Stimulated activated CD8-positive, alpha-beta memory T cell treated with anti-CD3 and anti-CD28 coated beads, Interleukin-15, amount 100 ng/mL, for 1 hour (primary cell): ENCODE results near the gene SYF2.
"Not testable (repeated sequence)": the region's sequence is repeated elsewhere in the genome, so short reads cannot be mapped to it uniquely, and the experiment has no call there.

Source experiments
- DNase-seq: peaks from one replicate; pipeline ENCODE4 v3.0.0-alpha.2; 2020; ENCODE audit warnings: low read depth

SYF2 gene

DNA sequence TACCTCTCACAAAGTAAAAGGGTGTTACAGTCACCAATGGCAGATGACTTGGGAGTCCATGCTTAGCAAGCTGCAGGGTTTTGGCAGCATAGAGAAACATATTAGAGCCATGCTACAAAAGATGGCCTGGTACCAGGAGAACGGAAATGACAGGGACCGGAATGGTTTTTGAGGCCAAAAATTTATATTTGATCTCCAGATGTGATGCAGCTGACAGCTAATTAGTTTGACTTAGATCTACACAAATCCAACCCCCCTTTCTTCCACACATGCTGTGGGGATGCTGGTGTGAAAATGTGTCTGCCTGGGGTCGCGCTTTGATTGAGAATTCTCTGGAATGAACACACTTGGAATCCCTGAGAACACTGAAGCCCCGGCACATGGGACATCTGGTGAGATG is 26.5 kb downstream of the SYF2 start:
- DNase-seq: no peak

DNA sequence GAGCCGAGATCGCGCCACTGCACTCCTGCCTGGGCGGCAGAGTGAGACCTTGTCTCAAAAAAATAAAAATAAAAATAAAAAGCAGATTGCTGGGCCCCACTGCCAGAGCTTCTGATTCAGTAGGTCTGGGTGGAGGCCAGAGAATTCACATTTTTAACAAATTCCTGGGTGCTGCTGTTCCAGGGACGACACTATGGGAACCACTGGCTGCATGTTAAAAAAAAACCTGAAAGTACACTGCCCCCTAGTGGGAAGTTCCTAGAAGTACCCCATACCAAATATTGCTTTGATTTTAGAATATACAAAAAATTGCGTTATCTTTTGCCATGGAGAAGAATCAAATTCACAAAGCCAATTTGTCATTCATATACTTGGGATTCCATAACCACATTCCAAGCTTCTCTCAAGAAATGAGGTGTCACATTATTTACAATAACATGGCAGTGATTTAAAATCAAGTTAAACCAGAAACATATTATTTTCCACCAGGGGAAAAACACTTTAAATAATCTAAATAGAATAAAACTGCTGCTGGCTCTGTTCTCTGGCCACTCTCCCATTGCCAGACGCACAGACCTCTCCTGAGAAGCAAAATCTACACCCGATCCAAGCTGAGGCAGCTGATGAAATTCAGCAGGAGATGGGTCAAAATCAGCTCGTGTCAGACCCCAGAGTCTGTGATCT is 27.4 kb downstream of the SYF2 start:
- no peak for DNase-seq

DNA sequence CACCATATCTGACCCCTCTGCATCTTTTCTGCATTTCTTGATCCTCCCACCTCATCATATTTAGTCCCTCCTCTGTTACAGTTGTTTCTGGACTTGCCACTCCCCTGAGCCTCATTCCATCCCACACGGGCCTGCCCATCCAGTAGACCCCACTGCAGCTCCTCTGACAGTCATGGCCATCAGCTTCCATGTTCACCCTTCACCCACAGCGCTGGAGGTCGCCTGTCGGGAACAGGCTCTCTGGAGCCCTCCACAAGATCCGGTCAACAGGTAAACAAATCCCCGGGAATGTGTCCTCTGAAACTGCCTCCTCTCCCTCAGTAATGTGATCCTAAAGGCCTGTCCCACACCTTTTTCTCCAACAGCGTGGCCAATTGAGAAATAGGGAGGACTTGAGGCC is 31.3 kb downstream of the SYF2 start:
- DNase-seq: no peak

DNA sequence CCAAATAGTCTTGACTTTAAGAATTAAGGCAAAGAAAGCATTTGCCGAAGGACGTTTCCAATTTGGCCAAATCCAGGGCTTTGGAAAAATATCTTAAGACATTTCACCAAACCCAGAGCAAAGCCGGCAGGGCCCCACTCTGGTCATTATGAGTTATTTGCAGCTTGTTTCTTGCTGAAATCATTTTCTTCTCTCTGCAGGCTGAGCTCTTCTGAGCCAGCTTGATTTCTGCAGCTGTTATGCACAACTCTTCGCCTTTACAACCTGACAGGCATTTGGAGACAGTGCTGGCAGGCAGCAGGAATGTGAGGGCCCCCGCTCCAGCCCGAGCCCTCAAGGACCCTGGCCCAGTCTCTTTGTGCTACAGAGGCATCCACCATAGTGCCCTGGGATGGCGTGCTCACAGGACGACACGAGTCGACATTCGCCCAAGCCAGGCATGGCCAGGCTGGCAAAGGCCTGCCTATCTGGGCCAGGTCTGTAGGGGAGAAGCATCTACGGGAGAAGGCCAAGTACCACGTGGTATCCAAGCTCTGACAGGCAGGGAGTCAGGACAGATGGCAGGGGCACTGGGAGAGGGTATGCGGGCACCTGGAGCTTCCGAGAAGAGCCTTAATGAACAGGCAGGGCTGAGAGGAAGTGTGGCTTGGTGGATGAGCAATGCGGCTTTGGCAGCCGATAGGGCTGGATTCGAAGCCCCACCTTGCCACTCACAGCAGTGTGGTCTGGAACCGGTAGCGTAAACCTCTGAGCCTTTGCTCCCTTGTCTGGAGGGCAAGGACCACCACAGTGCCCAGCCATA is 32.3 kb downstream of the SYF2 start:
- no peak for DNase-seq

DNA sequence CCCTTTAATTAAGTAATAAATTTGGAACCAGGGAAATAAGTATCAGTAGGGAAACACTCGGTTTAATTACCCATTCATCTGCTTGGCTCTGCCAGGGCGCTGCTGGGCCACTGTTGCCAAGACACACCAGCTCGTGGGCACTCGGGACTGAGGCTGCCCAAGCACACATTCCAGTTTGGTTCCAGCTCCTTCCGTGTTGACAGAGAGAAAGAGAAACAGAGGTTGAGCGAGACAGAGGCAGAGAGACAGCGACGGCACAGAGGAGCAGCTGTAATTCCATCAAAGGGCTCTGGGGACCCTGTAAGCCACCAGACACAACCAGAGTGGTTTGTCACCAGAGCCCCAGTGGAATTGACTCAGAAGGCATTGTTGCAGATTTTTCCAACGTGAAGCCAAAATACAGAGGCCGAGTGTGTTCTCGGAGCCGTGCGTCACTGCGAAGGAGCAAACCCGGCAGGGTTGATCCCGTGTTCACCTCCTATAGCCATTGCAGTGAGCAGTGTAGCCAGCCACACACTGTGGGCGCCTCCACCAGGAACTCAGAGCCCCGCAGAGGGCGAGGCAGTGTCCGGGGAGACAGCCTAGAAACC is 33.5 kb downstream of the SYF2 start:
- DNase-seq: no peak

DNA sequence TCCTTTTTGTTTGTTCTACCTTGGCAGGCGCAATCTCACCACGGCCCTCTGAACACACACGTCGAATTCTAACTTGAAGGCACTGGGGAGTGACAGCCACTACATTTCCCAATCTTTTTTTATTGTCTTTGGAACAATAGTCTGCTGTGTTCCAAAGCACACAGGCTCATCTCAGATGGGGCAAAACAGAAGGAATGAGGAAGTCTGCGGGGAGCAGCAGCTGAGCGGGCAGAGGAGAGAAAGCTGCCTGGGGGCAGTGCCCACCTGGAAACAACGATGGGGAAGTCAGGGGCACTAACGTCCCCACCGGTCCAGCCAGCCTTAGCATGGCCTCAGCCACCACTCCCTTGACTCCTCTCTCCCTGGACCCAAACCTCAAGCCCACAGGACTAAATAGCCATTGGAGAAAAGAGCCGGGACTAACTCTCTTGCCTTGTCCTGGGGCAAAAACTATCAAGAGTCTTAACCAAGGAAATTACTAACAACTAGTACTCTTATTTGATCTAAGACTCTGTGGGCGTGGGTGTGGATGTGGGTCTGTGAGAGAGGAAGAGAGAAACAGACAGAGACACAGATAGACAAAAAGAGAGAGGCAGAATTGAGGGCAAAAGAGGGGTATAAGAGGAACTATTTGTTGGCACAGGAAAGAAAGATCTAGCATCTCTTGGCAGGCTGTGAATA is 34.2 kb downstream of the SYF2 start:
- no peak for DNase-seq

DNA sequence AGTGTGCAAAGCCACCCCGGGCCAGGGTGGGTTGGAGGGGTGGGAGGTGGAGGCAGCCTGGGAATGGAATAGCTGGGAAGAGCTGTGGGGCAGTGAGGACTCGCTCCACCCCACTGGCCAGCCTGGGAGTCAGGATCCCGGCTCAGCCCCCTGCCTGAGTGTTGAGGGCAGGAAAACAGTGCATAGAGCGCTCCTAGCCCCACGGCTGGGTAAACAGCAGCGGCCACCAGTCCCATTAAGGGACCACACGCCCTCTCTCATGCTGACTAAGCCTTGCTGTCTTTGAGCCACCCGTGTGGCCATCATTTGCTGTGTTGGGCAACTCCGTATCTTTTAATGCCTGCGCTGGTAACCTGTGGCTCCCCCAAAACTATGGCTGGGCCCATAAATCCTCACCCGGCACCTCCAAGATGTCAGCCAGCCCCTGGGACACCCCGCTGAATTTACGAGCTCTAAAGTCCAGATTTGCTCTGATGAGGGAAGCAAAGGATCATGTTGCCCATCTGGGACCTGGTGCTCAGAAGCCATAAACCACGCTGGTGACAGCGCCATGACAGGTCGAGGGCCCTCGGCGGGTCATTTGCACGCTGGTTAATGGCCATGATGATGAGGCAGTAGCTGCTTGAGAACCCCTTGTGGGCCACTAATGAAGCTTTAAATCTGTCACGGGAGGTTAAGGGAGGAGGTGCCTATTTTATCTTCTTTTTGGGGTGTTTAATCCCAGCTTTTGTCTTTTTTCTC is 34.9 kb downstream of the SYF2 start:
- no peak for DNase-seq

DNA sequence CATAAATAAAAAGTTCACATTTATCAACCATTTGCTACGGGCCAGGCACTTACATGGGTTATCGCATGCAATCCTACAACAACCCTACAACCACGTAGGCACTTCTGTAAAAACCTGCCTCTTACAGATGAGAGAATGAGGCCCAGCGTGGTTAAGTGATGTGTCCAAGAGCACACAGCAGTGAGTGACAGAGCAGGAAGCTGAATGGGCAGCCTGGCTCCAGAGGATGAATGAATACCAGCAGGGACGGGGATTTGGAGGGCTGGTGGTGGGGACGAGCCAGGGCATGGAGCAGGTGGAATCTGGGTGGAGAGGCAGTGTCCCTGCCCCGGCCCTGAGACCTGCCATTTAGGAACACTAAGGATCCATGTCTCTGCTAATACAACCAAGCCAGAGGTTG is 35.5 kb downstream of the SYF2 start:
- DNase-seq: no peak

DNA sequence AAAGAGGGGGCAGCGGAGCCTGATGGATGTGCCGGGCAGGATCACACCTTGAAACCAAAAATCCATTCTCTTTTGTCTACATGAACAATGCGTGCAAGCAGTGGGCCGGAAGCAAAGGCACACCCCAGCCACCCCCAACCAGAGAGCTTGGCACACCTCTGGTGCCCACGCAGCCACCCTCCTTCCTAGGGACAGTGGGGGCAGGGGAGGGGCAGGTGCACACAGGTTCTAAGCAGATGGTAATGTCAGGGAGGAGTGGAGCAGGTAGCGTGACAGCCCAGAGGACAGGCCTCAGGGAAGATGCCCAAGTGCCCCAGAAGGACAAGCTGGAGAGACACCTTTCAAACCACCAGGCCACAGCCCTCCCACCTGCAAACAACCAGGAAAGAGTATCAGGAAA is 36.5 kb downstream of the SYF2 start:
- DNase-seq: no peak

DNA sequence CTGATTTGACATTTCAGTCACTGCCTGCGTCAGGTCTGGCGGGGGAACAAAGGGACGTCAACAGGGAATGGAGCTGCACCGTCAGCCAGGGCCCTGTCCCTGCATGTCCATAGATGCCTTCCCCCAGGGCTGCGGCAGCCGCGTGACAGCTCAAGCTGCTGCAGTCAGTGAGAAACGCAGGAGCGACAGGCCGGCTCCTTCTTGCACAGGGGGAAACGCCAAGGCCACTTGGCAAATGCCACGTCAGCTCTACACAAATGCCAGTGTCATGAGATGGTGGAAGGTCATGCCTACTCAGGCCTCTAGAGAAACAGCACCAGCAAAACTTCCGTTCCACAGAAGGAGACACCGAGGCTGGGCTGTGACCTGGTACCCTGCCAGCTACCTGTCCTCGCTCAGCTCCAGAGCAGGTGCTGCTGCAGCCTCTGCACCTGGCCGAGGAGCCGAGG is 37.7 kb downstream of the SYF2 start:
- DNase-seq: no peak

DNA sequence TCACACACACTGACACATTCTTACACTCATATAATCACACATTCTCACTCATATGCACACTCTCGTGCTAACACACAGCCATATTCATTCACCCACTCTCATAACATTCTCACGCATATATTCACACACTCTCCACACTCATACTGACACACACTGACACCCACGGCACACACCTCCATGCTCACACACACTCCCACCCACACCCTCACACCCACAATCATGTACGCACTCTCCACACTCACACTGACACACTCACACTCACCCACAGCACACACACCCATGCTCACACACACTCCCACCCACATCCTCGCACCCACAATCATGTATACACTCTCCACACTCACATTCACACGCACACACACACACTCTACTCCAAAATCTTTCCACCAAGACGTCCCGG is 38.2 kb downstream of the SYF2 start:
- no peak for DNase-seq

DNA sequence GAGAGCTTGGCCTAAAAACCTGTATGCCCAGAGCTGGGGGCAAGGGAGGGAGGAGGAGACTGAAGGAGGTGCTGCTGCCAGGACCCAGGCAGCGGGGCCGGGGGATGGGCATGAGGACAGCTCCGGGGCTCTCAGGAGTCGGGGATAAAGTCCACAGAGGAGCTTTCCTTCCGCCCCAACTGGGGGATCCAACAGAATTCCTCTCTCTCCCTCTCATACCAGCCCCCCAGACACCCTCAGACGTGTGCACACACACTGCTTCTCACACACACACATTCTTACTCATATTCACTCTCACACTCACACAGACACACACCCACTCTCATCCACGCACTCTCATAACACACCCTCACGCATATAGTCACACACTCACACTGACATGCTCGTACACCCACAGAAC is 39.1 kb downstream of the SYF2 start:
- DNase-seq: no peak

DNA sequence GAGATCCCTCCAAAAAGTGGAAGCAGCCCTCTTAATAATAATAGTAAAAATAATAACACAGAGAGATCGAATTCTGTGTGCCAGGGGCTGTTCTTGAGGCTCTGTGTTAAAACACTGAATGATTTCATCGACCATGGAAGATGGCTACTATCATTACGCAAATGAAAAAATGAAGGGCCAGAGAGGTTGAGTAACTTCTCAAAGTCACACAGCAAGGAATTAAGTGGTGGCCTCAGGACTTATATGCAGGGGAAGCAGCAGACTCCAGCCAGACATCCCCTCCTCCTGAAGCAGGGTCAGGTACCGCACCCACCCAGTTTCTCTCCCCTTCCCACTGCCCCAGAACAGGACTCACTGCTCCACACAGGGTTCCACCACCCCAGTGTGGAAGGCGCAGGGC is 40.1 kb downstream of the SYF2 start:
- no peak for DNase-seq

DNA sequence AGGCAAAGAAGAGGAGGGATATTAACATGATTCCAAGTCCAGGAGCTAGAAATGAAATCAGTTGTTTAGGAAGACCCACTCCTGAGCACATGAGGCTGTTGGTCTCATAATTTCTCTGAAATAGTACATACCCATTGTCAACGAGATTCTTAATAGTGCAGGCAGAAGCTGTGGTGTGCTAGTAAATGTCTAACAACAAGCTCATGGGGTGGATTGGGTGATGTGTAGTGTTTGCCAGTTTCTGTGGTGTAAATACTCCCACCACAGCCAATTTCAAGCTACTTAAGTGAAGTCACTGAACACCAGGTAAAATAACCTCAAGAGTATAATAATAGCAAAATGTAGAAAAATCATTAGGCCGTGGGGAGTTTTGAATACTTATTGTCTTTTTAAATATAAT is 42.0 kb downstream of the SYF2 start:
- DNase-seq: no peak

DNA sequence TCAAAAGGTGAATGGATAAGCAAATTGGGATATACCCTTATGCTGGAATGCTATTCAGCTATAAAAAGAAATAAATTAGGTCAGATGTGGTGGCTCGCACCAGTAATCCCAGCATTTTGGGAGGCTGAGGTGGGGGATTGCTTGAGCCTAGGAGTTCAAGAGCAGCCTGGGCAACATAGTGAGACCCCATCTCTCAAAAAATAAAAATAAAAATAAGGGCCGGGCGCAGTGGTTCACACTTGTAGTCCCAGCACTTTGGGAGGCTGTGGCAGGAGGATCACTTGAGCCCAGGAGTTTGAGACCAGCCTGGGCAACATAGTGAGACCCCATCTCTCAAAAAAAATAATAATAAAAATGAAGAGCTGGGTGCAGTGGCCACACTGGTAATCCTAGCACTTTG is 44.4 kb downstream of the SYF2 start:
- not testable (repeated sequence) for DNase-seq

DNA sequence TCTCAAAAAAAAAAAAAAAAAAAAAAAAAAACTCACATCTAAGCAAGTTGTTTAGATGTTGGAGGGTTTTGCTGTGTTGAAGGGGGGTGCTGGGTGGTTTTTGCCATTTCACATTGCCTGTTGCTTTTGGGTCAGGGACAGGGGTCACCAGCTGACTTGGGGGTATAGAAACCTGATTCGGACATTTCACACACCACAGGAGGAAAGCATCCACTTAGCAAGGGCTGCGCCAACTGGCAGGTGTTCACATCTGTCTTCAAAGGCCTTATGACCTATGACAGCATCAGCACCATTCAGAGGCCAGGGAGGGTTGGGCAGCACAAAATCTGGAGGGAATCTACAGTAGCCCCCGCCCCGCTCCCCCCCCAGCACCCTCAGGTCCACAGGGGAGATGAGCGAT is 45.2 kb downstream of the SYF2 start:
- DNase-seq: no peak

DNA sequence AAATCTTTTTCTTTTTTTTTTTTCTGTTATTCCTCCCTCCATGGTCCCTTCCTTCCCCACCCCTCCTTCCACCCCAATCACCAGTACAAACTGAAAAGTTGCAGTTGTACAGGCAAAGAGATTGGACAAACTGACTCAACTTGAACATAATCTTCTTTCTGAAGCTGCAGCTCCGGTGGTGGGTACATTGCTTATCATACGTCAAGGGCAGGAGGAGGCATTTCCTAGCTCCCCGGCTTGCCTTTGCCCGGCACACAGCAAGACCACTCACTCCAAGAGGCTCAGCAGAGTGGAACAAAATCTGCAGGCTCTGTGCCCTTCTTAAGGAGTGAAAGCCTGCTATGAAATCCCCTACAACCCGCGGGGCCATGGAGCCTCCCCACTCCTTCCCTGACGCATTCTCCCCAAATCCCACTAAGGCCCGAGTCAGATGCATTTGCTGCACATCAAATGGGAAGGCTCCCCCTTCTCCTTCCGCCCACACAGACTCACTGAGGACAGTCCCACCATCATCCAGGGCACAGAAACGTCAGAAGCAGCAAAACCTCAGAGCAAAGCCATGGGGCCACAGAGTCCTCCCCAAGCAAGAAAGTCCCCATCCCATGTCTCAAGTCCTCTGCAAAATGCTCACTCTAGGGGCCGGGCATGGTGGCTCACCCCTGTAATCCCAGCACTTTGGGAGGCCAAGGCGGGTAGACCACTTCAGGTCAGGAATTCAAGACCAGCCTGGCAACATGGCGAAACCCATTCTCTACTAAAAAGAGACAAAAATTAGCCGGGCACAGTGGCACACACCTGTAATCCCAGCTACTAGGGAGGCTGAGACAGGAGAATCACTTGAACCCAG is 45.9 kb downstream of the SYF2 start:
- no peak for DNase-seq

DNA sequence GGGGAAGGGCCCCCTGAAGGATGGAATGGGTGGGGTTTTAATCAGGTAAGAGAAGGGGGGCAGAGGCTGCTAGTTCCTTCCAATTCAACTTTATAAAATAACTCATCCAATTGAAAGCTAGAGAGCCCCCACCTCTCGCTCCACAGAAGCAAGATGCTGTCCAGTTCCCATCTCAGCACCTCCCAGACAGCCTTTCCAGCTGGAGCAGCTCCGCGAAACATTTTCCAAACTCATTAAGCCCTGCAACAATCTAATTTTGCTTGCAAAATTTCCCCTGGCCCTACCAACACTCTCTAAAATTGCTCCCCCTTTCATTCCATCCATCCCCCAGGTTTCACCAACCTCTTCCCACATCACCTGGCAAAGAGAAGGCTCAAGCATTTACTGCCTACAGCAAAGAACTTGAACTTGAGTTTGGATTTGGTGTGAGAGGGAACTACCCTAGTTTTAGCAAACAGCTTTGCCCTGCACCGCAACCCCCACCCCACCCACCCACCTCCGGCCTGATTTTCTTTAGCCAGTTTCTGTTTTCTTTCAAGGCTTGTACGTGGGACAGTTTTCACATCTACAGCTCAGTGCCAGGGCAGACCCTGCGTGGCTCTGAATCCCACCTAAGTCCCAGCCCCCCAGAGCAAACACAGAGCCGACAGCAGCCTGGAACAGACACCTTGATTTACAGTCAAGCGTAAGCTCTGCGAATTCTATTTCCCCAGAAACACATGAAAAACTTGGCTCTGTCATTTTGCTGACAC is 46.7 kb downstream of the SYF2 start:
- no peak for DNase-seq

DNA sequence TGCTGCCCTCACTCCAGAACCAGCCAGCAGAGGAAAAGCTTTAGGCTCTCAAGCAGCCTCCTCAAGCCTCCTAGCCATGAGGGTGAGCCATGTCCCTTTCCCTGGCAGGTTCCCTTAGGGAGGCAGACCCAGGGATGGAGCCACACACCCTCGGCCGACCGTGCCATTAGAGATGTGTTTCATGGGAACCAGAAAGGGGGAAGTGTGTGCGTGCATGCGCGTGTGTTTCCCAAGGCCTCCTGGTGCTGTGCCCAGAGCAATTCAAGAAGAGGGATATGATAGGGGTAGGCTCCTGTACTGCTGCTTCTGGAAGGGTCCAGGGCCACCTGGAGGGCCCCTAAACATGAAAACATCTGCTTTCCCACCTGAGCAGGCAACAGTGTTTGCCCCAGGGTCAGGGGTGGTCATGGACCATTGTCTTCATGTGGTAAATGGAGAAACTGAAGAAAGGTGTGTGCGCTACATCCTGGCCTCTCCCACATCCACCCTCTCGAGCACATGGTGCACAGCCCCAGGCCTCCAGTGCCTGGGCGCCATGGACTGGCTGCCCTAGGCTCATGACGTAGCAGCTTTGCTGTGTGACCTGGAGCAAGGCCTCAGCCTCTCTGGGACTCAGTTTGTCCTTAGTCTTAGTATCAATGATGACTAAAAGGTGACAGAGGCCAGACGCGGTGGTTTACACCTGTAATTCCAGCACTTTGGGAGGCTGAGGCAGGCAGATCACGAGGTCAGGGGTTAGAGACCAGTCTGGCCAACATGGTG is 48.1 kb downstream of the SYF2 start:
- DNase-seq: no peak
